Activated CD4-positive, alpha-beta T cell treated with anti-CD3 and anti-CD28 coated beads for 36 hours (primary cell): Measurements from ENCODE around the gene SHISA8. TPM values are rescaled to one million over a fixed set of nuclear protein-coding genes. Genes with fewer than 3 reads are reported as not detected.

Experiments
- ATAC-seq: fragments of 200-7000 bp; cut with Tn5 transposase; one replicate; pipeline ENCODE4 v1.10.0; 2021; ENCODE audit warnings: mild to moderate bottlenecking, moderate library complexity
- CTCF ChIA-PET: fragments of 350-600 bp; sonication (Branson Sonifier 250); formaldehyde crosslinking; loops from one replicate; lab custom pipeline; 2021; ENCODE audit warnings: antibody characterized with exemption; lab: Charles Lee
- POLR2A ChIA-PET: fragments of 350-600 bp; sonication (Branson Sonifier 250); formaldehyde crosslinking; loops from one replicate; lab custom pipeline; 2021; ENCODE audit warnings: antibody characterized with exemption, inconsistent platforms; lab: Charles Lee
- DNase-seq: peaks from one replicate; pipeline ENCODE4 v3.0.0-alpha.2; 2020
- H3K27ac Mint-ChIP-seq: one replicate; pipeline ENCODE4 v1.8.0; 2021; ENCODE audit warnings: mixed read lengths
- H3K27me3 Mint-ChIP-seq: one replicate; pipeline ENCODE4 v1.8.0; 2021; ENCODE audit warnings: mixed read lengths
- H3K36me3 Mint-ChIP-seq: one replicate; pipeline ENCODE4 v1.8.0; 2021; ENCODE audit warnings: low read depth, mixed read lengths
- H3K4me1 Mint-ChIP-seq: one replicate; pipeline ENCODE4 v1.8.0; 2021; ENCODE audit warnings: mixed read lengths
- H3K4me3 Mint-ChIP-seq: one replicate; pipeline ENCODE4 v1.8.0; 2021; ENCODE audit warnings: mild to moderate bottlenecking, moderate library complexity, mixed read lengths
- H3K9me3 Mint-ChIP-seq: one replicate; pipeline ENCODE4 v1.8.0; 2021; ENCODE audit warnings: low read depth, mixed read lengths
- intact Hi-C, 2 experiments: fragments of 100-400 bp; cut with DNase I in 1 of 2; cut with micrococcal nuclease in 1 of 2; formaldehyde crosslinking; loops; one replicate each; pipeline versions ENCODE4 v1.14.2 to v1.15.1; 2022 to 2024; cut with DNase I, micrococcal nuclease
- total RNA-seq, 2 experiments: library from RNA; stranded (reverse); gene quantifications; one replicate each; pipeline ENCODE4 v1.2.3, GENCODE V29; 2021

SHISA8 gene
- total RNA-seq, 2 experiments from 2014 or later, result 1.4 to 1.9 TPM

GRCh38 chr22:41898645-41899044 lies 16.2 kb downstream of the SHISA8 start:
- Mint-ChIP-seq H3K4me3 (no peak overlapping the region), H3K9me3 (no peaks in the 10 kb centered on the region), H3K4me1 (peaks cover 3% of the 10 kb centered on the region), H3K27ac (no peak overlapping the region), H3K36me3 (peaks cover 49% of the 10 kb centered on the region), H3K27me3 (no peaks in the 10 kb centered on the region)
- intact Hi-C loops, result no loop called here
- no peak for ATAC-seq
- no peak for DNase-seq
- ChIA-PET CTCF (interaction anchor here (1.0 kb wide), 1 partner anchor 14 kb away, joined by 3 read pairs; no protein-coding TSS in a partner anchor), POLR2A (no interaction called here)

- H3K36me3 Mint-ChIP-seq, result peaks cover 58% of the 10 kb centered on the region
- no peak for DNase-seq
- POLR2A ChIA-PET, result no interaction called here
- intact Hi-C loops, result no loop called here
- ATAC-seq, result no peak
- no peaks in the 10 kb centered on the region for H3K27me3 Mint-ChIP-seq
- CTCF ChIA-PET, result interaction anchor here (1.1 kb wide), 1 partner anchor 47 kb away, joined by 3 read pairs; no protein-coding TSS in a partner anchor
- no peak overlapping the region for H3K4me3 Mint-ChIP-seq
- peak overlapping the region; percentile 42 for H3K27ac Mint-ChIP-seq
- peaks cover 3% of the 10 kb centered on the region for H3K4me1 Mint-ChIP-seq
- no peaks in the 10 kb centered on the region for H3K9me3 Mint-ChIP-seq
Measured at GRCh38 chr22:41893591-41894375, 21.1 kb downstream of the SHISA8 start.

GRCh38 chr22:41892721-41893120 lies 22.2 kb downstream of the SHISA8 start:
- ChIA-PET POLR2A (interaction anchor here (0.6 kb wide), 1 partner anchor 193 kb away, joined by 3 read pairs; the partner anchor contains the start of gene MEI1), CTCF (interaction anchor here (1.1 kb wide), 1 partner anchor 48 kb away, joined by 3 read pairs; no protein-coding TSS in a partner anchor)

GRCh38 chr22:41891407-41891806 lies 23.5 kb downstream of the SHISA8 start:
- Mint-ChIP-seq H3K4me1 (no peaks in the 10 kb centered on the region), H3K27ac (no peak overlapping the region), H3K36me3 (peaks cover 58% of the 10 kb centered on the region), H3K4me3 (no peak overlapping the region), H3K27me3 (no peaks in the 10 kb centered on the region), H3K9me3 (no peaks in the 10 kb centered on the region)
- intact Hi-C loops, result no loop called here
- CTCF ChIA-PET, result interaction anchor here (1.7 kb wide), 1 partner anchor 10 kb away, joined by 4 read pairs; no protein-coding TSS in a partner anchor
- no peak for ATAC-seq
- no peak for DNase-seq
- POLR2A ChIA-PET, result no interaction called here

More at GRCh38 chr22:41892721-41893120, 22.2 kb downstream of the SHISA8 start:
- Mint-ChIP-seq H3K4me1 (peaks cover 3% of the 10 kb centered on the region), H3K4me3 (no peak overlapping the region), H3K27me3 (no peaks in the 10 kb centered on the region), H3K9me3 (no peaks in the 10 kb centered on the region), H3K27ac (no peak overlapping the region), H3K36me3 (peaks cover 61% of the 10 kb centered on the region)
- DNase-seq (no peak), ATAC-seq (no peak)
- intact Hi-C loops, result no loop called here

GRCh38 chr22:41888627-41889200 lies 26.2 kb downstream of the SHISA8 start:
- no peak overlapping the region for H3K27ac Mint-ChIP-seq
- no peaks in the 10 kb centered on the region for H3K4me1 Mint-ChIP-seq
- ATAC-seq (no peak), DNase-seq (no peak)
- no peaks in the 10 kb centered on the region for H3K9me3 Mint-ChIP-seq
- ChIA-PET CTCF (interaction anchor here (0.6 to 1.1 kb wide), 2 partner anchors 190 to 191 kb away, joined by 3 to 4 read pairs; no protein-coding TSS in a partner anchor), POLR2A (no interaction called here)
- peaks cover 69% of the 10 kb centered on the region for H3K36me3 Mint-ChIP-seq
- H3K27me3 Mint-ChIP-seq, result no peaks in the 10 kb centered on the region
- no peak overlapping the region for H3K4me3 Mint-ChIP-seq
- intact Hi-C loops, result no loop called here

GRCh38 chr22:41885516-41885915 lies 29.4 kb downstream of the SHISA8 start:
- ATAC-seq, result peak; percentile 19
- POLR2A ChIA-PET, result interaction anchor here (0.6 to 0.7 kb wide), 2 partner anchors 23 to 80 kb away, joined by 3 read pairs; no protein-coding TSS in a partner anchor

GRCh38 chr22:41885116-41885515 lies 29.8 kb downstream of the SHISA8 start:
- Mint-ChIP-seq H3K4me3 (no peak overlapping the region), H3K4me1 (no peaks in the 10 kb centered on the region), H3K27me3 (no peaks in the 10 kb centered on the region), H3K36me3 (peaks cover 76% of the 10 kb centered on the region), H3K9me3 (no peaks in the 10 kb centered on the region), H3K27ac (no peak overlapping the region)
- DNase-seq, result no peak
- ChIA-PET CTCF (interaction anchor here (1.0 to 1.2 kb wide), 3 partner anchors 17 to 135 kb away, joined by 3 to 4 read pairs (median 4); no protein-coding TSS in a partner anchor), POLR2A (interaction anchor here (0.7 kb wide), 1 partner anchor 23 kb away, joined by 3 read pairs; no protein-coding TSS in a partner anchor)
- intact Hi-C loops, result no loop called here
- no peak for ATAC-seq

More at GRCh38 chr22:41885516-41885915, 29.4 kb downstream of the SHISA8 start:
- H3K27ac Mint-ChIP-seq, result no peak overlapping the region
- intact Hi-C loops, result no loop called here
- H3K9me3 Mint-ChIP-seq, result no peaks in the 10 kb centered on the region
- no peaks in the 10 kb centered on the region for H3K27me3 Mint-ChIP-seq
- peaks cover 75% of the 10 kb centered on the region for H3K36me3 Mint-ChIP-seq
- no peaks in the 10 kb centered on the region for H3K4me1 Mint-ChIP-seq
- no peak overlapping the region for H3K4me3 Mint-ChIP-seq
- DNase-seq, result no peak
- CTCF ChIA-PET, result interaction anchor here (1.0 to 1.2 kb wide), 3 partner anchors 17 to 135 kb away, joined by 3 to 4 read pairs (median 4); no protein-coding TSS in a partner anchor

- Mint-ChIP-seq H3K36me3 (peaks cover 79% of the 10 kb centered on the region), H3K27ac (no peak overlapping the region), H3K4me3 (no peak overlapping the region), H3K27me3 (no peaks in the 10 kb centered on the region), H3K9me3 (no peaks in the 10 kb centered on the region), H3K4me1 (peaks cover 9% of the 10 kb centered on the region)
- no peak for DNase-seq
- POLR2A ChIA-PET, result interaction anchor here (1.4 kb wide), 1 partner anchor 57 kb away, joined by 3 read pairs; no protein-coding TSS in a partner anchor
- CTCF ChIA-PET, result no interaction called here
- no peak for ATAC-seq
- intact Hi-C loops, result no loop called here
Measured at GRCh38 chr22:41883400-41883799, 31.5 kb downstream of the SHISA8 start.

GRCh38 chr22:41880653-41881052 lies 34.2 kb downstream of the SHISA8 start:
- no peak for ATAC-seq
- CTCF ChIA-PET, result interaction anchor here (0.6 to 1.5 kb wide), 5 partner anchors 45 to 402 kb away, joined by 3 to 6 read pairs (median 4); no protein-coding TSS in a partner anchor
- DNase-seq, result no peak
- H3K4me3 Mint-ChIP-seq, result no peak overlapping the region
- intact Hi-C loops, result no loop called here
- H3K27ac Mint-ChIP-seq, result no peak overlapping the region
- no peaks in the 10 kb centered on the region for H3K27me3 Mint-ChIP-seq
- POLR2A ChIA-PET, result interaction anchor here (0.7 to 1.3 kb wide), 2 partner anchors 38 to 57 kb away, joined by 3 to 5 read pairs; no protein-coding TSS in a partner anchor
- H3K36me3 Mint-ChIP-seq, result peaks cover 79% of the 10 kb centered on the region
- H3K4me1 Mint-ChIP-seq, result peaks cover 36% of the 10 kb centered on the region
- no peaks in the 10 kb centered on the region for H3K9me3 Mint-ChIP-seq

GRCh38 chr22:41876675-41877074 lies 38.2 kb downstream of the SHISA8 start:
- ChIA-PET POLR2A (interaction anchor here (0.6 to 3.4 kb wide), 5 partner anchors 14 to 319 kb away, joined by 3 to 57 read pairs (median 5); partner anchors contain the start of gene SREBF2), CTCF (interaction anchor here (1.0 to 4.0 kb wide), 6 partner anchors 14 to 179 kb away, joined by 4 to 23 read pairs (median 6); partner anchors contain the start of gene CCDC134)
- no peaks in the 10 kb centered on the region for H3K9me3 Mint-ChIP-seq
- H3K27ac Mint-ChIP-seq, result peak overlapping the region; percentile 84
- H3K4me1 Mint-ChIP-seq, result peaks cover 73% of the 10 kb centered on the region
- H3K4me3 Mint-ChIP-seq, result peak overlapping the region; percentile 66
- intact Hi-C loops, result loop anchor here in 1 of 2 experiments (5.0 kb wide), 1 partner anchor 36 kb away; no protein-coding TSS in a partner anchor
- H3K27me3 Mint-ChIP-seq, result no peaks in the 10 kb centered on the region
- ATAC-seq (peak; percentile 51), DNase-seq (peak; percentile 32)
- H3K36me3 Mint-ChIP-seq, result peaks cover 83% of the 10 kb centered on the region
